ENCODE measurements around the gene WDR53.
"Not testable (repeated sequence)": the region's sequence is repeated elsewhere in the genome, so short reads cannot be mapped to it uniquely, and the experiment has no call there.

Gene WDR53

DNA sequence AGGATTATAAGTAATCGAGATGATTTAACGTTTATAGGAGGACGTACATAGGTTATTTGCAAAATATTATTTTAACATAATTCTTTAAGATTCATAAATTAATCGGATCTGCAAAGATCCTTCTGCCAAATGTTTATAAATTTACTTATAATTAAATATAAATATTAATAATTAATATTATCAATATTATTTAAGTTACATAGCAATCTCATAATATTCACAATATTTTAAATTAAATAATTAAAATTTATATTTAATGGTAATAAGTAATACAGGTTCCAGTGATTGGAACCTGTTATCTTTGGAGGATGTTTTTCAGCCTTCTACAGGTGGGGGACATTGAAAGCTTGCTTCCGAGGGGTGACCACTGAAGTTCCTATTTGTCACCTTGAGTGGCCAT, 16.1 kb downstream of the WDR53 start:
- TF ChIP-seq EZH2phosphoT487 (IDR thresholded peaks at IDR 0.05; ENCODE audit: borderline replicate concordance, low read length) (no peak), CTCF (IDR thresholded peaks at IDR 0.05; ENCODE audit: low read depth, low read length, poor library complexity, severe bottlenecking) (no peak)
- Histone ChIP-seq H3K9me3 (ENCODE audit: control insufficient read depth, insufficient read depth, low read length) (peaks cover 18% of the 10 kb centered on the region), H3K79me2 (ENCODE audit: control insufficient read depth, low read length) (no peaks in the 10 kb centered on the region), H4K20me1 (ENCODE audit: control insufficient read depth, insufficient read depth, low read depth, low read length) (no peaks in the 10 kb centered on the region), H3F3A (ENCODE audit: control insufficient read depth, insufficient read depth) (peaks cover 8% of the 10 kb centered on the region; the same call in 1 of the 2 replicates), H3K36me3 (ENCODE audit: control insufficient read depth, low read length) (peaks cover 4% of the 10 kb centered on the region), H3K9me2 (replicated peaks; ENCODE audit: control insufficient read depth, low read length) (no peaks in the 10 kb centered on the region), H3K27me3 (ENCODE audit: control insufficient read depth, low read length) (no peaks in the 10 kb centered on the region), H3K4me3 (ENCODE audit: low read length) (no peak overlapping the region), H3K4me1 (ENCODE audit: control insufficient read depth, low read length) (peaks cover 6% of the 10 kb centered on the region; the same call in 1 of the 2 replicates), H3K27ac (ENCODE audit: low read depth, low read length) (no peak overlapping the region), H3K4me2 (ENCODE audit: low read length) (no peak overlapping the region)

DNA sequence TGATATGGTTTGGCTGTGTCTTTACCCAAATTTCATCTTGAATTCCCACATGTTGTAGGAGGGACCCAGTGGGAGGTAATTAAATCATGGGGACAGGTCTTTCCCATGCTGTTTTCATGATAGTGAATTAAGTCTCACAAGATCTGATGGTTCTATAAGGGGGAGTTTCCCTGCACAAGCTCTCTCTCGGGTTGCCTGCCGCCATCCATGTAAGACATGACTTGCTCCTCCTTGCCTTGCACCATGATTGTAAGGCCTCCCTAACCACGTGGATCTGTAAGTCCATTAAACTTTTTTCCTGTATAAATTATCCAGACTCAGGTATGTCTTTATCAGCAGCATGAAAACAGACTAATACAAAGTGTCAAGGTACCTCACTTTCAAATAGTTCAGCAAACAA, 18.2 kb downstream of the WDR53 start:
- peaks cover 18% of the 10 kb centered on the region for H3K9me3 ChIP-seq (ENCODE audit: control insufficient read depth, insufficient read depth, low read length)
- not testable (repeated sequence) for H3K27ac ChIP-seq (ENCODE audit: low read depth, low read length); H3K9me2 ChIP-seq (replicated peaks; ENCODE audit: control insufficient read depth, low read length); H3K4me1 ChIP-seq (ENCODE audit: control insufficient read depth, low read length); H3K27me3 ChIP-seq (ENCODE audit: control insufficient read depth, low read length); H3K4me2 ChIP-seq (ENCODE audit: low read length); H3F3A ChIP-seq (ENCODE audit: control insufficient read depth, insufficient read depth); H3K4me3 ChIP-seq (ENCODE audit: low read length); H4K20me1 ChIP-seq (ENCODE audit: control insufficient read depth, insufficient read depth, low read depth, low read length); H3K79me2 ChIP-seq (ENCODE audit: control insufficient read depth, low read length); H3K36me3 ChIP-seq (ENCODE audit: control insufficient read depth, low read length)

DNA sequence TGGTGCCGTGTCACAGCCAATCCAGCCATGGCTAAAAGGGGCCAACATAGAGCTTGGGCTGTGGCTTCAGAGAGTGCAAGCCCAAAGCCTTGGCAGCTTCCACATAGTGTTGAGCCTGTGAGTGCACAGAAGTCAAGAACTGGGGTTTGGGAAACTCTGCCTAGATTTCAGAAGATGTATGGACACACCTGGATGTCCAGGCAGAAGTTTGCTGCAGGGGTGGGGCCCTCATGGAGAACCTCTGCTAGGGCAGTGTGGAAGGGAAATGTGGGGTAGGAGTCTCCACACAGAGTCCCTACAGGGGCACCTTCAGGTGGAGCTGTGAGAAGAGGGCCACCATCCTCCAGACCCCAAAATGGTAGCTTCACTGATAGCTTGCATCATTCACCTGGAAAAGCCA, 19.0 kb downstream of the WDR53 start:
- not testable (repeated sequence) for H3K27ac ChIP-seq (ENCODE audit: low read depth, low read length); H3F3A ChIP-seq (ENCODE audit: control insufficient read depth, insufficient read depth); H3K4me2 ChIP-seq (ENCODE audit: low read length); H3K36me3 ChIP-seq (ENCODE audit: control insufficient read depth, low read length); H3K9me2 ChIP-seq (replicated peaks; ENCODE audit: control insufficient read depth, low read length); H3K27me3 ChIP-seq (ENCODE audit: control insufficient read depth, low read length); H3K79me2 ChIP-seq (ENCODE audit: control insufficient read depth, low read length); H3K4me1 ChIP-seq (ENCODE audit: control insufficient read depth, low read length); H4K20me1 ChIP-seq (ENCODE audit: control insufficient read depth, insufficient read depth, low read depth, low read length); H3K4me3 ChIP-seq (ENCODE audit: low read length)
- H3K9me3 ChIP-seq (ENCODE audit: control insufficient read depth, insufficient read depth, low read length): peaks cover 18% of the 10 kb centered on the region

DNA sequence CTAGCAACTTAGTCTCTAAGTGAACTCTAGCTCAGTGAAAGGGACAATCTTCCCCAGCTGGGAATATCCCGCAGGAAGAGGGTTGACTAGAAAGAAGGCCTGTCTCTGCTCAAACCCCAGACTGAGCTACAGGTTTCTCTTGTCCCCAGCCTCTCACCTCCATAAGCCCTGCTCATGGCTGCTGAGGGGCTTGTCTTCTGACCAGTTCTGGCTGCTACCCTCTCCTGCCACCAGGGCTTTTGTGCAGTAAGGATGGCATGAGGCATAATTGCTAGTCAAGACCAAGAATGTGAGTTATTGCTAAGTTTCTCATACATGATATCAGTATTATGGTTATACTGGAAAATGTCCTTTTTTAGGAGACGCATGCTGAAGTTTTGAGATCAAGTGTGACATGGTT, 21.3 kb downstream of the WDR53 start:
- Histone ChIP-seq H3K9me2 (replicated peaks; ENCODE audit: control insufficient read depth, low read length) (no peaks in the 10 kb centered on the region), H3K4me1 (ENCODE audit: control insufficient read depth, low read length) (no peaks in the 10 kb centered on the region)

More for the DNA sequence above, 21.3 kb downstream of the WDR53 start:
- Histone ChIP-seq H3K79me2 (ENCODE audit: control insufficient read depth, low read length) (no peaks in the 10 kb centered on the region), H3K4me2 (ENCODE audit: low read length) (no peak overlapping the region), H3K27ac (ENCODE audit: low read depth, low read length) (no peak overlapping the region), H3K4me3 (ENCODE audit: low read length) (no peak overlapping the region), H4K20me1 (ENCODE audit: control insufficient read depth, insufficient read depth, low read depth, low read length) (no peaks in the 10 kb centered on the region), H3K36me3 (ENCODE audit: control insufficient read depth, low read length) (no peaks in the 10 kb centered on the region), H3F3A (ENCODE audit: control insufficient read depth, insufficient read depth) (no peaks in the 10 kb centered on the region), H3K27me3 (ENCODE audit: control insufficient read depth, low read length) (no peaks in the 10 kb centered on the region), H3K9me3 (ENCODE audit: control insufficient read depth, insufficient read depth, low read length) (peaks cover 18% of the 10 kb centered on the region)
- no peak for TF ChIP-seq EZH2phosphoT487 (IDR thresholded peaks at IDR 0.05; ENCODE audit: borderline replicate concordance, low read length)
- no peak for TF ChIP-seq CTCF (IDR thresholded peaks at IDR 0.05; ENCODE audit: low read depth, low read length, poor library complexity, severe bottlenecking)
